ENCODE measurements around the gene MT1E.

DNA sequence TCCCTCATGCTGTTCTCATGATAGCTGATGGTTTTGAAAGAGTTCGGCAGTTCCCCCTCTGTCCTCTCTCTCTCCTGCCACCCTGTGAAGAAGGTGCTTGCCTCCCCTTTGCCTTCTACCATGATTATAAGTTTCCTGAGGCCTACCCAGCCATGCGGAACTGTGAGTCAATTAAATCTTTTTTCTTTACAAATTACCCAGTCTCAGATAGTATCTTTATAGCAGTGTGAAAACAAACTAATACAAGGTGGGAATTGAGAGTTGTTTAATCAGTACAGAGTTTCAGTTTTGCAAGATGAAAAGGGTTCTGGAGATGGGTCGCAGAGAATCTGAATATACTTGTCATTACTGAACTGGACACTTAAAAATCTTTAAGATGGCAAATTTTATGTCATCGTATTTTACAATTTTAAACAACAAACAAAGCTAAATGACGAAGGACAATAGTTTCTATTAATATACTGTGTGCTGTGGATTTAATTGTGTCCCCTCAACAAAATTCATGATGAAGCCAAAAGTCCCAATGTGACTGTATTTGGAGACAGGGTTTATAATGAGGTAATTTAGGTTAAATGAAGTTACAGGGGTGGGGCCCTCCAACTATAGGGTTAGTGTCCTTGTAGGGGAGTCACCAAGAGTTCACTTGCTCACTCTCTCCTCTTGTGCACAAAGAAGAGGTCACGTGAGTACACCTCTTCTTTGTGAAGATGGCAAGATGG lies 31.8 kb upstream of the MT1E start:
- TF ChIP-seq CTCF (IDR thresholded peaks at IDR 0.05) (no peak), EZH2 (IDR thresholded peaks at IDR 0.05; ENCODE audit: borderline replicate concordance, insufficient read depth, low read depth, low read length, poor library complexity, severe bottlenecking) (no peak)
